GM19099 (cell line): ENCODE data around the gene TMEM221.
A peak's percentile ranks its signal among the peaks of the same experiment; 100 is the strongest.

ENCODE experiments used
- POLR2A ChIP-seq: IDR thresholded peaks from 3 replicates; pipeline ENCODE4 v1.6.1; 2011; ENCODE audit warnings: low read depth; ENCODE audit not compliant: insufficient read length; ENCODE audit errors: extremely low read depth

Gene TMEM221

GRCh38 chr19:17435218-17435617 is 13.2 kb downstream of the TMEM221 start:
- TF ChIP-seq POLR2A: no peak

GRCh38 chr19:17431417-17431816 is 17.1 kb downstream of the TMEM221 start:
- TF ChIP-seq POLR2A: no peak

- no peak for TF ChIP-seq POLR2A
These were observed 18.8 kb downstream of the TMEM221 start for GRCh38 chr19:17429641-17430113.

- TF ChIP-seq POLR2A: no peak
These were observed 23.6 kb downstream of the TMEM221 start for GRCh38 chr19:17424743-17425365.

- no peak for TF ChIP-seq POLR2A
These were observed 24.8 kb downstream of the TMEM221 start for GRCh38 chr19:17423429-17424208.

- TF ChIP-seq POLR2A: no peak
These were observed 26.5 kb downstream of the TMEM221 start for GRCh38 chr19:17421942-17422341.

- TF ChIP-seq POLR2A: no peak
These were observed 28.0 kb downstream of the TMEM221 start for GRCh38 chr19:17420475-17420924.

GRCh38 chr19:17419621-17420474 is 28.6 kb downstream of the TMEM221 start, which contains the start of gene MVB12A:
Gene MVB12A (plus strand): TSS chr19:17420047. CDS start chr19:17420136, 89 bp downstream.
- peak; percentile 55 for TF ChIP-seq POLR2A

GRCh38 chr19:17419154-17419620 is 29.3 kb downstream of the TMEM221 start:
- TF ChIP-seq POLR2A: no peak

GRCh38 chr19:17418710-17419109 is 29.8 kb downstream of the TMEM221 start:
- TF ChIP-seq POLR2A: no peak

- no peak for TF ChIP-seq POLR2A
These were observed 33.3 kb downstream of the TMEM221 start for GRCh38 chr19:17415121-17415520.

GRCh38 chr19:17414097-17414496 is 34.4 kb downstream of the TMEM221 start:
- TF ChIP-seq POLR2A: no peak

- TF ChIP-seq POLR2A: no peak
These were observed 36.7 kb downstream of the TMEM221 start for GRCh38 chr19:17411801-17412200.

GRCh38 chr19:17409990-17410389 is 38.5 kb downstream of the TMEM221 start:
- no peak for TF ChIP-seq POLR2A

GRCh38 chr19:17406887-17407196 is 41.6 kb downstream of the TMEM221 start:
- no peak for TF ChIP-seq POLR2A
